ENCODE data around the gene COPA. TPM values are rescaled to one million over a fixed set of nuclear protein-coding genes. Genes with fewer than 3 reads are reported as not detected.

The COPA gene
- total RNA-seq, 2 donors from 2014 or later, result 96.1 to 134 TPM

- no peaks in the 10 kb centered on the region for H3K9me3 ChIP-seq
- H3K4me1 ChIP-seq, result no peaks in the 10 kb centered on the region
- peak overlapping the region in 1 of 2 donors; percentile 66 for H3K27ac ChIP-seq
- H3K27me3 ChIP-seq, result no peaks in the 10 kb centered on the region
- no peak for DNase-seq (ENCODE audit: low spot score)
- H3K36me3 ChIP-seq, result peaks cover 100% of the 10 kb centered on the region
- TF ChIP-seq CTCF (IDR thresholded peaks at IDR 0.05), result no peak
- H3K4me3 ChIP-seq, result no peak overlapping the region
These were observed 33.5 kb downstream of the COPA start for GRCh38 chr1:160309571-160309970.

- H3K27me3 ChIP-seq, result no peaks in the 10 kb centered on the region
- no peaks in the 10 kb centered on the region for H3K4me1 ChIP-seq
- no peak overlapping the region for H3K4me3 ChIP-seq
- H3K27ac ChIP-seq, result peak overlapping the region in 1 of 2 donors; percentile 66
- DNase-seq (ENCODE audit: low spot score), result no peak
- TF ChIP-seq CTCF (IDR thresholded peaks at IDR 0.05), result no peak
- peaks cover 100% of the 10 kb centered on the region for H3K36me3 ChIP-seq
- H3K9me3 ChIP-seq, result no peaks in the 10 kb centered on the region
These were observed 33.9 kb downstream of the COPA start for GRCh38 chr1:160309185-160309557.

GRCh38 chr1:160308451-160309184 lies 34.4 kb downstream of the COPA start:
- TF ChIP-seq CTCF (IDR thresholded peaks at IDR 0.05), result no peak
- Histone ChIP-seq H3K36me3 (peaks cover 99% of the 10 kb centered on the region), H3K27me3 (no peaks in the 10 kb centered on the region), H3K27ac (peak overlapping the region; percentile 26 to 71), H3K4me1 (no peaks in the 10 kb centered on the region), H3K9me3 (no peaks in the 10 kb centered on the region), H3K4me3 (no peak overlapping the region)
- DNase-seq (ENCODE audit: low spot score), result no peak

GRCh38 chr1:160307118-160307791 lies 35.8 kb downstream of the COPA start:
- no peaks in the 10 kb centered on the region for H3K9me3 ChIP-seq
- H3K27me3 ChIP-seq, result no peaks in the 10 kb centered on the region
- no peaks in the 10 kb centered on the region for H3K4me1 ChIP-seq
- DNase-seq (ENCODE audit: low spot score), result no peak
- TF ChIP-seq CTCF (IDR thresholded peaks at IDR 0.05), result no peak
- H3K27ac ChIP-seq, result peak overlapping the region; percentile 26 to 71
- peaks cover 96% of the 10 kb centered on the region for H3K36me3 ChIP-seq
- H3K4me3 ChIP-seq, result no peak overlapping the region

- H3K4me1 ChIP-seq, result no peaks in the 10 kb centered on the region
- TF ChIP-seq CTCF (IDR thresholded peaks at IDR 0.05), result no peak
- H3K4me3 ChIP-seq, result no peak overlapping the region
- peaks cover 80% of the 10 kb centered on the region for H3K36me3 ChIP-seq
- H3K27me3 ChIP-seq, result no peaks in the 10 kb centered on the region
- no peaks in the 10 kb centered on the region for H3K9me3 ChIP-seq
- no peak for DNase-seq (ENCODE audit: low spot score)
- no peak overlapping the region for H3K27ac ChIP-seq
These were observed 42.9 kb downstream of the COPA start for GRCh38 chr1:160300173-160300572.
